ENCODE measurements around the gene GNG5.
A peak's percentile ranks its signal among the peaks of the same experiment; 100 is the strongest.

GNG5 gene

GRCh38 chr1:84504580-84505492 is 1.5 kb downstream of the GNG5 start:
- ATAC-seq (peak; percentile 22), DNase-seq (peak in 1 of 2 donors; percentile 4)
- Mint-ChIP-seq H3K4me1 (peaks cover 30% of the 10 kb centered on the region), H3K27ac (peak overlapping the region; percentile 96), H3K4me3 (peak overlapping the region; percentile 91 to 95), H3K27me3 (no peaks in the 10 kb centered on the region), H3K9me3 (no peaks in the 10 kb centered on the region)

GRCh38 chr1:84502927-84503326 is 3.5 kb downstream of the GNG5 start:
- Mint-ChIP-seq H3K4me1 (peaks cover 37% of the 10 kb centered on the region), H3K27ac (no peak overlapping the region), H3K27me3 (no peaks in the 10 kb centered on the region), H3K4me3 (no peak overlapping the region), H3K9me3 (no peaks in the 10 kb centered on the region)
- no peak for DNase-seq
- ATAC-seq: no peak

GRCh38 chr1:84497631-84498275 is 8.6 kb downstream of the GNG5 start:
- H3K27me3 Mint-ChIP-seq: no peaks in the 10 kb centered on the region
- no peak overlapping the region for H3K4me3 Mint-ChIP-seq
- H3K27ac Mint-ChIP-seq: no peak overlapping the region
- ATAC-seq: peak; percentile 57
- H3K4me1 Mint-ChIP-seq: peaks cover 21% of the 10 kb centered on the region
- no peaks in the 10 kb centered on the region for H3K9me3 Mint-ChIP-seq
- DNase-seq: no peak

GRCh38 chr1:84496498-84496897 is 9.9 kb downstream of the GNG5 start:
- DNase-seq: no peak
- H3K4me3 Mint-ChIP-seq: no peak overlapping the region
- no peak for ATAC-seq
- H3K9me3 Mint-ChIP-seq: no peaks in the 10 kb centered on the region
- no peak overlapping the region for H3K27ac Mint-ChIP-seq
- H3K4me1 Mint-ChIP-seq: peaks cover 16% of the 10 kb centered on the region
- H3K27me3 Mint-ChIP-seq: no peaks in the 10 kb centered on the region

- Mint-ChIP-seq H3K4me1 (peaks cover 18% of the 10 kb centered on the region), H3K27ac (no peak overlapping the region), H3K27me3 (no peaks in the 10 kb centered on the region), H3K4me3 (no peak overlapping the region), H3K9me3 (no peaks in the 10 kb centered on the region)
- DNase-seq (no peak), ATAC-seq (no peak)
Measured at GRCh38 chr1:84493747-84494146, 12.6 kb downstream of the GNG5 start.

- no peak overlapping the region for H3K4me3 Mint-ChIP-seq
- no peak for ATAC-seq
- H3K4me1 Mint-ChIP-seq: peaks cover 9% of the 10 kb centered on the region
- no peak overlapping the region for H3K27ac Mint-ChIP-seq
- H3K27me3 Mint-ChIP-seq: no peaks in the 10 kb centered on the region
- DNase-seq: no peak
- no peaks in the 10 kb centered on the region for H3K9me3 Mint-ChIP-seq
Measured at GRCh38 chr1:84492726-84493125, 13.7 kb downstream of the GNG5 start.

- no peak overlapping the region for H3K27ac Mint-ChIP-seq
- peaks cover 26% of the 10 kb centered on the region for H3K4me1 Mint-ChIP-seq
- H3K27me3 Mint-ChIP-seq: no peaks in the 10 kb centered on the region
- no peak for DNase-seq
- no peak overlapping the region for H3K4me3 Mint-ChIP-seq
- ATAC-seq: no peak
- H3K9me3 Mint-ChIP-seq: peaks cover 7% of the 10 kb centered on the region in 2 donors
Measured at GRCh38 chr1:84489766-84490165, 16.6 kb downstream of the GNG5 start.

- H3K27ac Mint-ChIP-seq: no peak overlapping the region
- peaks cover 7% of the 10 kb centered on the region in 2 donors for H3K9me3 Mint-ChIP-seq
- no peak for ATAC-seq
- peaks cover 32% of the 10 kb centered on the region for H3K4me1 Mint-ChIP-seq
- no peak for DNase-seq
- no peak overlapping the region for H3K4me3 Mint-ChIP-seq
- no peaks in the 10 kb centered on the region for H3K27me3 Mint-ChIP-seq
Measured at GRCh38 chr1:84488107-84488506, 18.3 kb downstream of the GNG5 start.

GRCh38 chr1:84481317-84481716 is 25.1 kb downstream of the GNG5 start:
- peaks cover 17% of the 10 kb centered on the region for H3K27me3 Mint-ChIP-seq
- H3K27ac Mint-ChIP-seq: no peak overlapping the region
- peaks cover 48% of the 10 kb centered on the region for H3K4me1 Mint-ChIP-seq
- ATAC-seq (no peak), DNase-seq (no peak)
- H3K4me3 Mint-ChIP-seq: peak overlapping the region; percentile 30 to 69
- H3K9me3 Mint-ChIP-seq: peaks cover 25 to 27% of the 10 kb centered on the region in 2 donors

GRCh38 chr1:84480650-84481049 is 25.7 kb downstream of the GNG5 start:
- Mint-ChIP-seq H3K4me3 (peak overlapping the region; percentile 21 to 49), H3K4me1 (peaks cover 41% of the 10 kb centered on the region), H3K9me3 (peaks cover 19 to 21% of the 10 kb centered on the region in 2 donors), H3K27me3 (peaks cover 21% of the 10 kb centered on the region), H3K27ac (no peak overlapping the region)
- ATAC-seq (no peak), DNase-seq (no peak)

- ATAC-seq (peak; percentile 33), DNase-seq (no peak)
- peaks cover 25% of the 10 kb centered on the region for H3K27me3 Mint-ChIP-seq
- peaks cover 18 to 20% of the 10 kb centered on the region in 2 donors for H3K9me3 Mint-ChIP-seq
- H3K27ac Mint-ChIP-seq: peak overlapping the region; percentile 85 to 100
- H3K4me1 Mint-ChIP-seq: peaks cover 40% of the 10 kb centered on the region
- H3K4me3 Mint-ChIP-seq: peak overlapping the region; percentile 96 to 99
Measured at GRCh38 chr1:84479998-84480397, 26.4 kb downstream of the GNG5 start.

- peaks cover 33% of the 10 kb centered on the region for H3K27me3 Mint-ChIP-seq
- peak within 1 kb of the TSS; percentile 96 to 99 for H3K4me3 Mint-ChIP-seq
- peak; percentile 76 to 82 for DNase-seq
- peak within 1 kb of the TSS; percentile 99 to 100 for H3K27ac Mint-ChIP-seq
- H3K4me1 Mint-ChIP-seq: peaks cover 40% of the 10 kb centered on the region
- peaks cover 18 to 20% of the 10 kb centered on the region in 2 donors for H3K9me3 Mint-ChIP-seq
- ATAC-seq: peak; percentile 98
Measured at GRCh38 chr1:84478876-84479868, 27.2 kb downstream of the GNG5 start, which contains the start of gene RPF1. RPF1 (plus strand) TSS chr1:84479266; CDS start chr1:84479282, 16 bp downstream.

- Mint-ChIP-seq H3K27ac (no peak overlapping the region), H3K27me3 (peaks cover 51% of the 10 kb centered on the region), H3K4me3 (no peak overlapping the region), H3K4me1 (peaks cover 18% of the 10 kb centered on the region), H3K9me3 (peaks cover 18 to 20% of the 10 kb centered on the region in 2 donors)
- ATAC-seq: no peak
- DNase-seq: no peak
Measured at GRCh38 chr1:84476225-84476624, 30.2 kb downstream of the GNG5 start.

GRCh38 chr1:84467298-84467697 is 39.1 kb downstream of the GNG5 start:
- no peaks in the 10 kb centered on the region for H3K9me3 Mint-ChIP-seq
- peaks cover 54% of the 10 kb centered on the region for H3K27me3 Mint-ChIP-seq
- H3K27ac Mint-ChIP-seq: no peak overlapping the region
- no peaks in the 10 kb centered on the region for H3K4me1 Mint-ChIP-seq
- H3K4me3 Mint-ChIP-seq: no peak overlapping the region
- no peak for DNase-seq
- ATAC-seq: no peak

- DNase-seq (no peak), ATAC-seq (no peak)
- Mint-ChIP-seq H3K4me1 (no peaks in the 10 kb centered on the region), H3K9me3 (no peaks in the 10 kb centered on the region), H3K4me3 (no peak overlapping the region), H3K27ac (no peak overlapping the region), H3K27me3 (peaks cover 18% of the 10 kb centered on the region)
Measured at GRCh38 chr1:84462118-84462517, 44.3 kb downstream of the GNG5 start.

All from stimulated activated naive CD8-positive, alpha-beta T cell treated with anti-CD3 and anti-CD28 coated beads, Interleukin-15, amount 100 ng/mL, for 72 hours (primary cell).